GM23338 (cell line): ENCODE results near the gene CHCT1. TPM values are rescaled to one million over a fixed set of nuclear protein-coding genes. Genes with fewer than 3 reads are reported as not detected.

ENCODE experiments used
- ATAC-seq: fragments of 200-7000 bp; cut with Tn5 transposase; 3 replicates; pipeline ENCODE4 v1.9.1; 2020
- DNase-seq: peaks from one replicate; pipeline ENCODE4 v3.0.0-alpha.2; 2015; ENCODE audit warnings: low spot score
- H2AFZ ChIP-seq: fragments of 200-600 bp; sonication (generic); 2 replicates; pipeline ENCODE4 v1.8.0; 2016; ENCODE audit warnings: antibody characterized with exemption, mild to moderate bottlenecking, moderate library complexity
- H3F3A ChIP-seq: fragments of 200-600 bp; sonication (generic); replicated peaks from 2 replicates; pipeline ENCODE4 v1.8.0; 2017; ENCODE audit warnings: antibody characterized with exemption, mixed run types, low read depth
- H3K27ac ChIP-seq: fragments of 200-600 bp; sonication (generic); 2 replicates; pipeline ENCODE4 v1.6.1; 2016; ENCODE audit warnings: low read depth
- H3K27me3 ChIP-seq: fragments of 200-600 bp; sonication (generic); 2 replicates; pipeline ENCODE4 v1.8.0; 2016; ENCODE audit warnings: mild to moderate bottlenecking, mixed run types, moderate library complexity; ENCODE audit not compliant: insufficient read depth
- H3K36me3 ChIP-seq: fragments of 200-600 bp; sonication (generic); 2 replicates; pipeline ENCODE4 v1.8.0; 2016; ENCODE audit warnings: mild to moderate bottlenecking; ENCODE audit not compliant: insufficient read depth
- H3K4me1 ChIP-seq: fragments of 200-600 bp; sonication (generic); 2 replicates; pipeline ENCODE4 v1.8.0; 2016; ENCODE audit warnings: mild to moderate bottlenecking, moderate library complexity; ENCODE audit not compliant: insufficient read depth
- H3K4me2 ChIP-seq: fragments of 200-600 bp; sonication (generic); 2 replicates; pipeline ENCODE4 v1.7.1; 2017; ENCODE audit warnings: mixed run types
- H3K4me3 ChIP-seq: fragments of 200-600 bp; sonication (generic); 2 replicates; pipeline ENCODE4 v1.6.1; 2016; ENCODE audit warnings: mixed run types
- H3K79me2 ChIP-seq: fragments of 200-600 bp; sonication (generic); replicated peaks from 2 replicates; pipeline ENCODE4 v1.8.0; 2017; ENCODE audit warnings: mild to moderate bottlenecking; ENCODE audit not compliant: insufficient read depth
- H3K9me2 ChIP-seq: fragments of 200-600 bp; sonication (generic); 2 replicates; pipeline ENCODE4 v1.8.0; 2017; ENCODE audit not compliant: insufficient read depth
- H4K20me1 ChIP-seq: fragments of 200-600 bp; sonication (generic); replicated peaks from 2 replicates; pipeline ENCODE4 v1.8.0; 2017; ENCODE audit warnings: mild to moderate bottlenecking; ENCODE audit not compliant: insufficient read depth
- H3K27ac Mint-ChIP-seq: 2 replicates; pipeline ENCODE4 v1.8.0; 2020; ENCODE audit warnings: inconsistent platforms, mild to moderate bottlenecking, moderate library complexity, mixed read lengths
- H3K27me3 Mint-ChIP-seq: 3 replicates; pipeline ENCODE4 v1.8.0; 2022; ENCODE audit warnings: low read depth, mild to moderate bottlenecking, moderate library complexity, mixed read lengths, inconsistent platforms; ENCODE audit not compliant: insufficient read depth, poor library complexity
- H3K36me3 Mint-ChIP-seq: 3 replicates; pipeline ENCODE4 v1.8.0; 2021; ENCODE audit warnings: low read depth, mild to moderate bottlenecking, inconsistent platforms, moderate library complexity, mixed read lengths
- H3K4me1 Mint-ChIP-seq: 3 replicates; pipeline ENCODE4 v1.8.0; 2020; ENCODE audit warnings: mild to moderate bottlenecking, inconsistent platforms, mixed read lengths
- H3K4me3 Mint-ChIP-seq: 3 replicates; pipeline ENCODE4 v1.8.0; 2021; ENCODE audit warnings: moderate library complexity, mild to moderate bottlenecking, inconsistent platforms, mixed read lengths
- H3K9me3 Mint-ChIP-seq: 3 replicates; pipeline ENCODE4 v1.8.0; 2020; ENCODE audit warnings: moderate library complexity, mild to moderate bottlenecking, inconsistent platforms, mixed read lengths
- CREB1 ChIP-seq: fragments of 250-450 bp; sonication (Bioruptor Pico); IDR thresholded peaks from 2 replicates; pipeline ENCODE4 v1.5.0; 2020; ENCODE audit warnings: low read depth, mild to moderate bottlenecking, moderate library complexity
- EZH2 ChIP-seq: fragments of 200-600 bp; sonication (generic); IDR thresholded peaks from one replicate; pipeline ENCODE4 v1.8.0; 2017; ENCODE audit warnings: antibody characterized with exemption, mild to moderate bottlenecking, low read depth; ENCODE audit not compliant: unreplicated experiment
- EZH2phosphoT487 ChIP-seq: fragments of 200-600 bp; sonication (generic); IDR thresholded peaks from one replicate; pipeline ENCODE4 v1.8.1; 2018; ENCODE audit warnings: antibody characterized with exemption; ENCODE audit not compliant: unreplicated experiment
- NANOG ChIP-seq: IDR thresholded peaks from 2 replicates; pipeline ENCODE4 v1.6.1; 2016; ENCODE audit warnings: antibody characterized with exemption, borderline replicate concordance
- POLR2AphosphoS5 ChIP-seq: IDR thresholded peaks from 2 replicates; pipeline ENCODE4 v1.6.1; 2016; ENCODE audit warnings: antibody characterized with exemption, low read depth
- REST ChIP-seq: IDR thresholded peaks from one replicate; pipeline ENCODE4 v1.6.1; 2018; ENCODE audit warnings: antibody characterized with exemption; ENCODE audit not compliant: unreplicated experiment
- STAT1 ChIP-seq: IDR thresholded peaks from one replicate; pipeline ENCODE4 v1.6.1; 2016; ENCODE audit warnings: antibody characterized with exemption; ENCODE audit not compliant: unreplicated experiment
- ZNF114 ChIP-seq: fragments of 250-450 bp; sonication (Bioruptor Pico); IDR thresholded peaks from 2 replicates; pipeline ENCODE4 v1.5.0; 2020; ENCODE audit warnings: mild to moderate bottlenecking, moderate library complexity
- ZNF331 ChIP-seq: fragments of 250-450 bp; sonication (Bioruptor Pico); IDR thresholded peaks from 2 replicates; pipeline ENCODE4 v1.5.0; 2020; ENCODE audit warnings: low read depth, mild to moderate bottlenecking, moderate library complexity
- polyA plus RNA-seq: library from polyadenylated mRNA; unstranded; fragments of >200 nt; fragmentation: Nextera tagmentation; extraction: Ambion mirVana; gene quantifications from 2 replicates; pipeline ENCODE4 v1.2.1, GENCODE V29; 2016
- total RNA-seq: library from RNA; depleted of rRNA; stranded (reverse); fragments of >200 nt; shearing (Covaris generic); gene quantifications from 2 replicates; pipeline ENCODE4 v1.2.3, GENCODE V29; 2014
- TF ChIP-seq, protein P1 (sequence below), 2 experiments: fragments of 200-600 bp in 1 of 2; sonication (generic) in 1 of 2; conservative IDR thresholded peaks; 2 replicates each; pipeline versions ENCODE4 v1.5.1 to v1.6.1; 2016 to 2017; ENCODE audit warnings: antibody characterized with exemption in 2 of 2, low read depth in 2 of 2, mild to moderate bottlenecking in 2 of 2, moderate library complexity in 1 of 2
- TF ChIP-seq, protein P2 (sequence below): fragments of 250-450 bp; sonication (Bioruptor Pico); IDR thresholded peaks from 2 replicates; pipeline ENCODE4 v1.5.0; 2020; ENCODE audit warnings: mild to moderate bottlenecking, moderate library complexity

CHCT1 gene
- total and polyA plus RNA-seq, 2 experiments from 2014 or later = 0.61 TPM; not detected in 1

GRCh38 chr17:60442271-60443173 lies 20.2 kb downstream of the CHCT1 start:
- peaks cover 3% of the 10 kb centered on the region; the same call in 2 of the 3 replicates for H3K4me1 Mint-ChIP-seq
- H3K27ac ChIP-seq = 0 out of 2 replicates have a peak overlapping the region, but pooled peaks have one; percentile 13

More at GRCh38 chr17:60442271-60443173, 20.2 kb downstream of the CHCT1 start:
- no peaks in the 10 kb centered on the region for H3F3A ChIP-seq
- Mint-ChIP-seq H3K27ac (peak overlapping the region; percentile 20; the same call in 1 of the 2 replicates), H3K27me3 (peaks cover 4% of the 10 kb centered on the region), H3K36me3 (peaks cover 4% of the 10 kb centered on the region; the same call in 2 of the 3 replicates), H3K9me3 (peaks cover 10% of the 10 kb centered on the region; the same call in 2 of the 3 replicates), H3K4me3 (no peak overlapping the region)
- no peaks in the 10 kb centered on the region for H3K9me2 ChIP-seq
- no peaks in the 10 kb centered on the region for H3K79me2 ChIP-seq
- DNase-seq (no peak), ATAC-seq (no peak)
- H3K36me3 ChIP-seq = peaks cover 4% of the 10 kb centered on the region; the same call in 1 of the 2 replicates
- no peak for TF ChIP-seq POLR2AphosphoS5
- no peak for TF ChIP-seq ZNF114
- TF ChIP-seq, protein P1, sequence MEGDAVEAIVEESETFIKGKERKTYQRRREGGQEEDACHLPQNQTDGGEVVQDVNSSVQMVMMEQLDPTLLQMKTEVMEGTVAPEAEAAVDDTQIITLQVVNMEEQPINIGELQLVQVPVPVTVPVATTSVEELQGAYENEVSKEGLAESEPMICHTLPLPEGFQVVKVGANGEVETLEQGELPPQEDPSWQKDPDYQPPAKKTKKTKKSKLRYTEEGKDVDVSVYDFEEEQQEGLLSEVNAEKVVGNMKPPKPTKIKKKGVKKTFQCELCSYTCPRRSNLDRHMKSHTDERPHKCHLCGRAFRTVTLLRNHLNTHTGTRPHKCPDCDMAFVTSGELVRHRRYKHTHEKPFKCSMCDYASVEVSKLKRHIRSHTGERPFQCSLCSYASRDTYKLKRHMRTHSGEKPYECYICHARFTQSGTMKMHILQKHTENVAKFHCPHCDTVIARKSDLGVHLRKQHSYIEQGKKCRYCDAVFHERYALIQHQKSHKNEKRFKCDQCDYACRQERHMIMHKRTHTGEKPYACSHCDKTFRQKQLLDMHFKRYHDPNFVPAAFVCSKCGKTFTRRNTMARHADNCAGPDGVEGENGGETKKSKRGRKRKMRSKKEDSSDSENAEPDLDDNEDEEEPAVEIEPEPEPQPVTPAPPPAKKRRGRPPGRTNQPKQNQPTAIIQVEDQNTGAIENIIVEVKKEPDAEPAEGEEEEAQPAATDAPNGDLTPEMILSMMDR (conservative IDR thresholded peaks at IDR 0.05; ENCODE audit: low read depth in 2 of 2) = no peak
- no peak for TF ChIP-seq REST
- no peak for TF ChIP-seq NANOG
- TF ChIP-seq EZH2 = no peak
- no peak for TF ChIP-seq CREB1 (CRISPR knock-in tag)
- no peak for TF ChIP-seq STAT1
- TF ChIP-seq, protein P2, sequence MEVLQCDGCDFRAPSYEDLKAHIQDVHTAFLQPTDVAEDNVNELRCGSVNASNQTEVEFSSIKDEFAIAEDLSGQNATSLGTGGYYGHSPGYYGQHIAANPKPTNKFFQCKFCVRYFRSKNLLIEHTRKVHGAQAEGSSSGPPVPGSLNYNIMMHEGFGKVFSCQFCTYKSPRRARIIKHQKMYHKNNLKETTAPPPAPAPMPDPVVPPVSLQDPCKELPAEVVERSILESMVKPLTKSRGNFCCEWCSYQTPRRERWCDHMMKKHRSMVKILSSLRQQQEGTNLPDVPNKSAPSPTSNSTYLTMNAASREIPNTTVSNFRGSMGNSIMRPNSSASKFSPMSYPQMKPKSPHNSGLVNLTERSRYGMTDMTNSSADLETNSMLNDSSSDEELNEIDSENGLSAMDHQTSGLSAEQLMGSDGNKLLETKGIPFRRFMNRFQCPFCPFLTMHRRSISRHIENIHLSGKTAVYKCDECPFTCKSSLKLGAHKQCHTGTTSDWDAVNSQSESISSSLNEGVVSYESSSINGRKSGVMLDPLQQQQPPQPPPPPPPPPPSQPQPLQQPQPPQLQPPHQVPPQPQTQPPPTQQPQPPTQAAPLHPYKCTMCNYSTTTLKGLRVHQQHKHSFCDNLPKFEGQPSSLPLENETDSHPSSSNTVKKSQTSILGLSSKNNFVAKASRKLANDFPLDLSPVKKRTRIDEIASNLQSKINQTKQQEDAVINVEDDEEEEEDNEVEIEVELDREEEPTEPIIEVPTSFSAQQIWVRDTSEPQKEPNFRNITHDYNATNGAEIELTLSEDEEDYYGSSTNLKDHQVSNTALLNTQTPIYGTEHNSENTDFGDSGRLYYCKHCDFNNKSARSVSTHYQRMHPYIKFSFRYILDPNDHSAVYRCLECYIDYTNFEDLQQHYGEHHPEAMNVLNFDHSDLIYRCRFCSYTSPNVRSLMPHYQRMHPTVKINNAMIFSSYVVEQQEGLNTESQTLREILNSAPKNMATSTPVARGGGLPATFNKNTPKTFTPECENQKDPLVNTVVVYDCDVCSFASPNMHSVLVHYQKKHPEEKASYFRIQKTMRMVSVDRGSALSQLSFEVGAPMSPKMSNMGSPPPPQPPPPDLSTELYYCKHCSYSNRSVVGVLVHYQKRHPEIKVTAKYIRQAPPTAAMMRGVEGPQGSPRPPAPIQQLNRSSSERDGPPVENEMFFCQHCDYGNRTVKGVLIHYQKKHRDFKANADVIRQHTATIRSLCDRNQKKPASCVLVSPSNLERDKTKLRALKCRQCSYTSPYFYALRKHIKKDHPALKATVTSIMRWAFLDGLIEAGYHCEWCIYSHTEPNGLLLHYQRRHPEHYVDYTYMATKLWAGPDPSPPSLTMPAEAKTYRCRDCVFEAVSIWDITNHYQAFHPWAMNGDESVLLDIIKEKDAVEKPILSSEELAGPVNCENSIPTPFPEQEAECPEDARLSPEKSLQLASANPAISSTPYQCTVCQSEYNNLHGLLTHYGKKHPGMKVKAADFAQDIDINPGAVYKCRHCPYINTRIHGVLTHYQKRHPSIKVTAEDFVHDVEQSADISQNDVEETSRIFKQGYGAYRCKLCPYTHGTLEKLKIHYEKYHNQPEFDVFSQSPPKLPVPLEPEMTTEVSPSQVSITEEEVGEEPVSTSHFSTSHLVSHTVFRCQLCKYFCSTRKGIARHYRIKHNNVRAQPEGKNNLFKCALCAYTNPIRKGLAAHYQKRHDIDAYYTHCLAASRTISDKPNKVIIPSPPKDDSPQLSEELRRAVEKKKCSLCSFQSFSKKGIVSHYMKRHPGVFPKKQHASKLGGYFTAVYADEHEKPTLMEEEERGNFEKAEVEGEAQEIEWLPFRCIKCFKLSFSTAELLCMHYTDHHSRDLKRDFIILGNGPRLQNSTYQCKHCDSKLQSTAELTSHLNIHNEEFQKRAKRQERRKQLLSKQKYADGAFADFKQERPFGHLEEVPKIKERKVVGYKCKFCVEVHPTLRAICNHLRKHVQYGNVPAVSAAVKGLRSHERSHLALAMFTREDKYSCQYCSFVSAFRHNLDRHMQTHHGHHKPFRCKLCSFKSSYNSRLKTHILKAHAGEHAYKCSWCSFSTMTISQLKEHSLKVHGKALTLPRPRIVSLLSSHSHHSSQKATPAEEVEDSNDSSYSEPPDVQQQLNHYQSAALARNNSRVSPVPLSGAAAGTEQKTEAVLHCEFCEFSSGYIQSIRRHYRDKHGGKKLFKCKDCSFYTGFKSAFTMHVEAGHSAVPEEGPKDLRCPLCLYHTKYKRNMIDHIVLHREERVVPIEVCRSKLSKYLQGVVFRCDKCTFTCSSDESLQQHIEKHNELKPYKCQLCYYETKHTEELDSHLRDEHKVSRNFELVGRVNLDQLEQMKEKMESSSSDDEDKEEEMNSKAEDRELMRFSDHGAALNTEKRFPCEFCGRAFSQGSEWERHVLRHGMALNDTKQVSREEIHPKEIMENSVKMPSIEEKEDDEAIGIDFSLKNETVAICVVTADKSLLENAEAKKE = no peak
- no peak for TF ChIP-seq ZNF331
- no peak for TF ChIP-seq EZH2phosphoT487
- H3K4me3 ChIP-seq = no peak overlapping the region
- peaks cover 6% of the 10 kb centered on the region; the same call in 1 of the 2 replicates for H3K4me1 ChIP-seq
- no peaks in the 10 kb centered on the region for H4K20me1 ChIP-seq
- no peak overlapping the region for H3K4me2 ChIP-seq
- H3K27me3 ChIP-seq = no peaks in the 10 kb centered on the region
- H2AFZ ChIP-seq = no peak overlapping the region
